GM12891 (cell line): ENCODE data around the gene DPEP2NB.

Experiments
- POLR2A ChIP-seq: IDR thresholded peaks from 2 replicates; pipeline ENCODE4 v1.6.1; 2011; ENCODE audit warnings: low read depth, low read length, control low read depth
- SPI1 ChIP-seq: IDR thresholded peaks from 2 replicates; pipeline ENCODE4 v1.6.1; 2011; ENCODE audit warnings: low read depth, low read length, control low read depth

GRCh38 chr16:67971111-67971510 is 44.6 kb downstream of the DPEP2NB start:
- TF ChIP-seq POLR2A (no peak), SPI1 (no peak)
